Testis (tissue), 2 donors: ENCODE results near the gene HECA.

ENCODE experiments used
- CTCF ChIP-seq, 3 experiments: fragments of 450-650 bp in 2 of 3; fragments of 200-600 bp in 1 of 3; sonication (generic) in 1 of 3; IDR thresholded peaks; one replicate each; pipeline ENCODE4 v1.5.1; 2016 to 2019; ENCODE audit warnings: antibody characterized with exemption in 3 of 3, mild to moderate bottlenecking in 2 of 3, moderate library complexity in 1 of 3
- POLR2A ChIP-seq: fragments of 450-650 bp; IDR thresholded peaks from one replicate; pipeline ENCODE4 v1.6.1; 2017; ENCODE audit warnings: antibody characterized with exemption, mild to moderate bottlenecking, moderate library complexity

DNA sequence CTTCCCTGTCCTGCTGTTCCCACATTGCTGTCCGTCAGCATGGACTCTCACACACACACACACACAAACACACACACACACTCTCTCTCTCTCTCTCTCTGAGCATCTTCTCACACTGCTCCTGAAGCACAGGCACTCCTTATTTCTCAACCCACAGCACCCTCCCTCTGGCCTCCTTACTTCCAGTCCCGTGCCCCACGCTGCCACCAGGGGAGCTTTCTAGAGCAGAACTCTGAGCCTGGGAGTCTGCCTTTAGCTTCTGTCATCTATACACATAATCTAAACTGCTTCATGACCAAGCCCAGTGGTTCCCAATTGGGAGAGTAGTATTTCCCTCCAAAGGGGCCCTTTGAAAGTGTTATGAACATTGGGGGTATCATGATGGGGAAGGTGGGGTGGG lies 29.1 kb downstream of the HECA start:
- no peak for TF ChIP-seq POLR2A
- TF ChIP-seq CTCF (IDR thresholded peaks at IDR 0.05): no peak
